NB4 (cell line): Measurements from ENCODE around the gene NUDT16.

Source experiments
- DNase-seq: peaks from one replicate; pipeline ENCODE4 v3.0.0; 2010; ENCODE audit warnings: low read depth
- H3K4me3 ChIP-seq: one replicate; pipeline ENCODE4 v1.5.1; 2011; ENCODE audit warnings: mild to moderate bottlenecking, low read depth, low read length, moderate library complexity
- CTCF ChIP-seq: IDR thresholded peaks from one replicate; pipeline ENCODE4 v1.5.1; 2012; ENCODE audit warnings: low read depth, low read length
- MAX ChIP-seq: IDR thresholded peaks from 2 replicates; pipeline ENCODE4 v1.6.1; 2011; ENCODE audit warnings: low read depth, low read length
- MYC ChIP-seq: IDR thresholded peaks from 2 replicates; pipeline ENCODE4 v1.6.1; 2011; ENCODE audit warnings: low read depth, low read length
- POLR2A ChIP-seq: IDR thresholded peaks from 2 replicates; pipeline ENCODE4 v1.6.1; 2011; ENCODE audit warnings: mild to moderate bottlenecking; ENCODE audit not compliant: insufficient read length; ENCODE audit errors: extremely low read depth

Gene NUDT16

GRCh38 chr3:131349946-131350347 is 31.6 kb upstream of the NUDT16 start:
- DNase-seq = no peak
- TF ChIP-seq MAX = no peak
- no peak for TF ChIP-seq POLR2A
- no peak for TF ChIP-seq CTCF
- TF ChIP-seq MYC = no peak
- H3K4me3 ChIP-seq = no peak overlapping the region

GRCh38 chr3:131350506-131350905 is 31.1 kb upstream of the NUDT16 start:
- no peak for DNase-seq
- no peak overlapping the region for H3K4me3 ChIP-seq
- TF ChIP-seq CTCF (no peak), MAX (no peak), MYC (no peak), POLR2A (no peak)

GRCh38 chr3:131353016-131353877 is 28.3 kb upstream of the NUDT16 start:
- no peak for DNase-seq
- H3K4me3 ChIP-seq = no peak overlapping the region
- no peak for TF ChIP-seq MAX

- H3K4me3 ChIP-seq = no peak overlapping the region
- TF ChIP-seq MYC (no peak), CTCF (no peak), POLR2A (no peak), MAX (no peak)
- no peak for DNase-seq
Observed at GRCh38 chr3:131353986-131354385, 27.6 kb upstream of the NUDT16 start.

GRCh38 chr3:131356006-131356595 is 25.5 kb upstream of the NUDT16 start:
- no peak for DNase-seq
- H3K4me3 ChIP-seq = no peak overlapping the region
- TF ChIP-seq CTCF (no peak), POLR2A (no peak), MYC (no peak), MAX (no peak)

GRCh38 chr3:131357275-131357674 is 24.3 kb upstream of the NUDT16 start:
- H3K4me3 ChIP-seq = no peak overlapping the region
- no peak for DNase-seq
- no peak for TF ChIP-seq MAX
- no peak for TF ChIP-seq CTCF
